Left ventricle myocardium inferior (tissue), 1 donor: Measurements from ENCODE around the gene RPL37. TPM values are rescaled to one million over a fixed set of nuclear protein-coding genes. Genes with fewer than 3 reads are reported as not detected.

ENCODE experiments used
- DNase-seq: peaks from one replicate; pipeline ENCODE4 v3.0.0-alpha.2; 2020
- H3K27ac ChIP-seq: fragments of 200-600 bp; replicated peaks from 2 replicates; pipeline ENCODE4 v1.8.0; 2021
- H3K27me3 ChIP-seq: fragments of 200-600 bp; 2 replicates; pipeline ENCODE4 v1.8.0; 2021; ENCODE audit warnings: low read depth
- H3K36me3 ChIP-seq: fragments of 200-600 bp; 2 replicates; pipeline ENCODE4 v1.8.0; 2021
- H3K4me1 ChIP-seq: fragments of 200-600 bp; 2 replicates; pipeline ENCODE4 v1.8.0; 2021
- H3K4me3 ChIP-seq: fragments of 200-600 bp; 2 replicates; pipeline ENCODE4 v1.8.0; 2021; ENCODE audit warnings: mild to moderate bottlenecking, moderate library complexity
- H3K9me3 ChIP-seq: fragments of 200-600 bp; replicated peaks from 2 replicates; pipeline ENCODE4 v1.8.0; 2021
- CTCF ChIP-seq: fragments of 200-600 bp; IDR thresholded peaks from 2 replicates; pipeline ENCODE4 v1.8.0; 2021; ENCODE audit warnings: antibody characterized with exemption, mild to moderate bottlenecking, borderline replicate concordance
- intact Hi-C: fragments of 100-400 bp; cut with micrococcal nuclease; formaldehyde crosslinking; loops from one replicate; pipeline ENCODE4 v1.11.0; 2022
- total RNA-seq: library from RNA; stranded (reverse); fragmentation: NEBNext Ultra II Directional; extraction: Animal tissue kit (Norgen Biotek cat#: 25700); gene quantifications from one replicate; pipeline ENCODE4 v1.2.1, GENCODE V29; 2021
- donor health status: DM: no; HTN: yes; CAD: no; lungs with severe emphysema.

RPL37 gene
- total RNA-seq, 1 donor from 2014 or later: 624 TPM

GRCh38 chr5:40860711-40861110 lies 25.7 kb upstream of the RPL37 start:
- intact Hi-C loops: no loop called here
- Histone ChIP-seq H3K4me3 (no peak overlapping the region), H3K9me3 (peaks cover 22% of the 10 kb centered on the region), H3K27ac (no peak overlapping the region), H3K4me1 (no peaks in the 10 kb centered on the region), H3K27me3 (no peaks in the 10 kb centered on the region), H3K36me3 (no peaks in the 10 kb centered on the region)
- no peak for DNase-seq
- no peak for TF ChIP-seq CTCF

GRCh38 chr5:40853632-40854192 lies 18.7 kb upstream of the RPL37 start:
- peaks cover 53% of the 10 kb centered on the region for H3K36me3 ChIP-seq
- no peaks in the 10 kb centered on the region for H3K4me1 ChIP-seq
- no peaks in the 10 kb centered on the region for H3K27me3 ChIP-seq
- DNase-seq: no peak
- H3K27ac ChIP-seq: no peak overlapping the region
- H3K4me3 ChIP-seq: no peak overlapping the region
- intact Hi-C loops: no loop called here
- TF ChIP-seq CTCF: no peak
- H3K9me3 ChIP-seq: peaks cover 3% of the 10 kb centered on the region

GRCh38 chr5:40847525-40847924 lies 12.5 kb upstream of the RPL37 start:
- H3K27me3 ChIP-seq: no peaks in the 10 kb centered on the region
- peaks cover 13% of the 10 kb centered on the region for H3K4me1 ChIP-seq
- no peak for TF ChIP-seq CTCF
- H3K36me3 ChIP-seq: peaks cover 45% of the 10 kb centered on the region
- intact Hi-C loops: no loop called here
- no peaks in the 10 kb centered on the region for H3K9me3 ChIP-seq
- H3K27ac ChIP-seq: no peak overlapping the region
- no peak for DNase-seq
- H3K4me3 ChIP-seq: no peak overlapping the region

- Histone ChIP-seq H3K9me3 (no peaks in the 10 kb centered on the region), H3K27ac (no peak overlapping the region), H3K4me1 (peaks cover 16% of the 10 kb centered on the region), H3K4me3 (no peak overlapping the region), H3K36me3 (peaks cover 34% of the 10 kb centered on the region), H3K27me3 (no peaks in the 10 kb centered on the region)
- intact Hi-C loops: no loop called here
- no peak for DNase-seq
- no peak for TF ChIP-seq CTCF
Observed at GRCh38 chr5:40846371-40846770, 11.3 kb upstream of the RPL37 start.

- H3K4me1 ChIP-seq: peaks cover 16% of the 10 kb centered on the region
- no peak for DNase-seq
- H3K9me3 ChIP-seq: no peaks in the 10 kb centered on the region
- H3K27ac ChIP-seq: no peak overlapping the region
- intact Hi-C loops: no loop called here
- no peak overlapping the region for H3K4me3 ChIP-seq
- no peaks in the 10 kb centered on the region for H3K27me3 ChIP-seq
- peaks cover 23% of the 10 kb centered on the region for H3K36me3 ChIP-seq
- no peak for TF ChIP-seq CTCF
Observed at GRCh38 chr5:40844565-40844964, 9.5 kb upstream of the RPL37 start.
